OCI-LY3 (cell line): ENCODE data around the gene PIK3C2G.

Experiments
- H2AFZ ChIP-seq: fragments of 200-600, 300-600 bp; shearing (Covaris generic); 2 replicates; pipeline ENCODE4 v1.6.0; 2014; ENCODE audit warnings: antibody characterized with exemption, low read depth, low read length
- H3K27ac ChIP-seq: fragments of 200-600, 300-600 bp; sonication (generic); 2 replicates; pipeline ENCODE4 v1.5.1; 2014; ENCODE audit warnings: mild to moderate bottlenecking, low read length, moderate library complexity, mixed read lengths
- H3K27me3 ChIP-seq: fragments of 200-600, 300-600 bp; sonication (generic); 2 replicates; pipeline ENCODE4 v1.6.1; 2014; ENCODE audit warnings: low read depth, low read length, mixed read lengths
- H3K36me3 ChIP-seq: fragments of 200-600, 300-600 bp; sonication (generic); replicated peaks from 2 replicates; pipeline ENCODE3; 2014; ENCODE audit warnings: low read depth, low read length, mixed read lengths
- H3K4me1 ChIP-seq: fragments of 300-600, 200-600 bp; sonication (generic); 2 replicates; pipeline ENCODE4 v1.6.1; 2014; ENCODE audit warnings: low read length, mixed read lengths
- H3K4me2 ChIP-seq: fragments of 200-600, 300-600 bp; sonication (generic); 2 replicates; pipeline ENCODE4 v1.6.1; 2014; ENCODE audit warnings: low read length, mixed read lengths
- H3K4me3 ChIP-seq: fragments of 300-600, 200-600 bp; sonication (generic); 2 replicates; pipeline ENCODE4 v1.5.1; 2014; ENCODE audit warnings: antibody characterized with exemption, mild to moderate bottlenecking, low read length, moderate library complexity
- H3K79me2 ChIP-seq: fragments of 300-600, 200-600 bp; shearing (Covaris generic); 2 replicates; pipeline ENCODE4 v1.6.1; 2014; ENCODE audit warnings: mild to moderate bottlenecking, low read length, mixed read lengths
- H3K9ac ChIP-seq: fragments of 300-600, 200-600 bp; shearing (Covaris generic); 2 replicates; pipeline ENCODE4 v1.6.0; 2014; ENCODE audit warnings: mild to moderate bottlenecking, low read length, moderate library complexity
- H3K9me3 ChIP-seq: fragments of 200-600, 300-600 bp; shearing (Covaris generic); 2 replicates; pipeline ENCODE4 v1.6.1; 2014; ENCODE audit warnings: low read length, mixed read lengths; ENCODE audit not compliant: insufficient read depth
- H4K20me1 ChIP-seq: fragments of 200-600, 300-600 bp; sonication (generic); 2 replicates; pipeline ENCODE4 v1.6.1; 2016; ENCODE audit warnings: low read length, mixed read lengths; ENCODE audit not compliant: insufficient read depth
- CTCF ChIP-seq: fragments of 200-600, 300-600 bp; sonication (generic); IDR thresholded peaks from 2 replicates; pipeline ENCODE4 v1.5.1; 2014; ENCODE audit warnings: antibody characterized with exemption, low read length, low read depth
- EZH2phosphoT487 ChIP-seq: fragments of 200-600 bp; shearing (Covaris generic); IDR thresholded peaks from 2 replicates; pipeline ENCODE4 v1.6.1; 2018; ENCODE audit warnings: antibody characterized with exemption, mixed run types, low read depth

Gene PIK3C2G

GRCh38 chr12:18421867-18422266 lies 160.5 kb downstream of the PIK3C2G start:
- Histone ChIP-seq H3K9me3 (no peaks in the 10 kb centered on the region), H3K79me2 (no peaks in the 10 kb centered on the region), H3K27me3 (no peaks in the 10 kb centered on the region), H3K4me3 (no peak overlapping the region), H4K20me1 (no peaks in the 10 kb centered on the region), H3K27ac (no peak overlapping the region), H2AFZ (no peak overlapping the region), H3K4me1 (no peaks in the 10 kb centered on the region), H3K4me2 (no peak overlapping the region), H3K9ac (no peak overlapping the region), H3K36me3 (no peaks in the 10 kb centered on the region)
- TF ChIP-seq CTCF = no peak
- TF ChIP-seq EZH2phosphoT487 = no peak

- H3K79me2 ChIP-seq = no peaks in the 10 kb centered on the region
- H3K36me3 ChIP-seq = no peaks in the 10 kb centered on the region
- no peaks in the 10 kb centered on the region for H3K27me3 ChIP-seq
- H3K27ac ChIP-seq = no peak overlapping the region
- H3K4me3 ChIP-seq = no peak overlapping the region
- H3K4me2 ChIP-seq = no peak overlapping the region
- H3K9me3 ChIP-seq = no peaks in the 10 kb centered on the region
- H4K20me1 ChIP-seq = no peaks in the 10 kb centered on the region
- no peak overlapping the region for H3K9ac ChIP-seq
- H2AFZ ChIP-seq = no peak overlapping the region
- no peak for TF ChIP-seq CTCF
- no peaks in the 10 kb centered on the region for H3K4me1 ChIP-seq
Observed at GRCh38 chr12:18422871-18423270, 161.6 kb downstream of the PIK3C2G start.

GRCh38 chr12:18424857-18425256 lies 163.5 kb downstream of the PIK3C2G start:
- H3K36me3 ChIP-seq = no peaks in the 10 kb centered on the region
- TF ChIP-seq CTCF = no peak
- TF ChIP-seq EZH2phosphoT487 = no peak
- H3K9me3 ChIP-seq = no peaks in the 10 kb centered on the region
- H3K4me1 ChIP-seq = no peaks in the 10 kb centered on the region
- H3K27me3 ChIP-seq = no peaks in the 10 kb centered on the region
- H3K79me2 ChIP-seq = no peaks in the 10 kb centered on the region
- no peak overlapping the region for H2AFZ ChIP-seq
- no peak overlapping the region for H3K27ac ChIP-seq
- H3K4me3 ChIP-seq = no peak overlapping the region
- H4K20me1 ChIP-seq = no peaks in the 10 kb centered on the region
- no peak overlapping the region for H3K9ac ChIP-seq
- H3K4me2 ChIP-seq = no peak overlapping the region

GRCh38 chr12:18427520-18427919 lies 166.2 kb downstream of the PIK3C2G start:
- TF ChIP-seq CTCF = no peak
- no peak for TF ChIP-seq EZH2phosphoT487
- Histone ChIP-seq H3K27me3 (no peaks in the 10 kb centered on the region), H3K36me3 (no peaks in the 10 kb centered on the region), H3K4me2 (no peak overlapping the region), H3K9ac (no peak overlapping the region), H3K79me2 (no peaks in the 10 kb centered on the region), H3K4me1 (no peaks in the 10 kb centered on the region), H3K27ac (no peak overlapping the region), H3K9me3 (no peaks in the 10 kb centered on the region), H2AFZ (no peak overlapping the region), H3K4me3 (no peak overlapping the region), H4K20me1 (no peaks in the 10 kb centered on the region)
